Measurements from ENCODE around the gene DCTN1. TPM values are rescaled to one million over a fixed set of nuclear protein-coding genes. Genes with fewer than 3 reads are reported as not detected.
"Not testable (repeated sequence)": the region's sequence is repeated elsewhere in the genome, so short reads cannot be mapped to it uniquely, and the experiment has no call there.

The DCTN1 gene
- total RNA-seq, 6 donors from 2014 or later: 106 to 260 (median 147) TPM

DNA sequence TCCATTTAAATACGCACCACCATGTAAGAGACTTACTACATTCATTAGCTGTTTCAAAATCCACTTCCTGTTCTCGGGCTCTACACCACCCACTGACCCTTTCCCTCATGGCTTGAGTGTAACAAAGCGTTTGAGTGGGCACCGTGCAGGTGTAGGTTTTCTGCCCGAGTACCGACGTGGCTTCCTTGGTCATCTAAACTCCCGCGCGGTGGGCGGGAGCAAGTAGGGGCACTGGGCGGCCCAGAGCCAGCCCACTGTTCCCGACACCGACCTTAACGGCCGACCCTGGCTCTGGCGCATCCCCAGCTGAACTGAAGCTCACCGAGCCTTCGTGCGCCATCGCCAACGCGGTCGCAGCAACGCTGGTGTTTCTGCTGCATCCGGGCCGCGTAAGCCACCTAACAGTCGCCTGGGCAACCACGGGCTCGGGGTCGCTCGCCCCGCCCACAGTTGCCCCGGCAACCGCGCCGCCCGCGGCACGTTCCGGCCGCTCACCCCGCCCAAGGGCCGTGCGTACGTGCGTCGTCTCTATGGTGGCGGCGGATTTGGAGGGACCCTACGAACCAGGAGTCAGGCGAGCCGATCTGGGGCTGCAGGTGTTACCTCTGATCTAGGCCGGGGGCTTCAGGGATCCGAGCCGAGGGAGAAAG lies 41.2 kb upstream of the DCTN1 start, which contains the start of the genes C2orf81 and WDR54:
Gene C2orf81, minus strand, starts transcription at position 399 of the 650 bp plus-strand sequence. Its CDS starts 59 bp downstream, at position 340.
Gene WDR54, plus strand, starts transcription at position 510 of the 650 bp plus-strand sequence. CDS start 424 bp downstream, outside the sequence.
- WGBS, 2 donors: 1% methylated on average over 33 to 44 of the region's 57 CpGs
- TF ChIP-seq, protein P1, sequence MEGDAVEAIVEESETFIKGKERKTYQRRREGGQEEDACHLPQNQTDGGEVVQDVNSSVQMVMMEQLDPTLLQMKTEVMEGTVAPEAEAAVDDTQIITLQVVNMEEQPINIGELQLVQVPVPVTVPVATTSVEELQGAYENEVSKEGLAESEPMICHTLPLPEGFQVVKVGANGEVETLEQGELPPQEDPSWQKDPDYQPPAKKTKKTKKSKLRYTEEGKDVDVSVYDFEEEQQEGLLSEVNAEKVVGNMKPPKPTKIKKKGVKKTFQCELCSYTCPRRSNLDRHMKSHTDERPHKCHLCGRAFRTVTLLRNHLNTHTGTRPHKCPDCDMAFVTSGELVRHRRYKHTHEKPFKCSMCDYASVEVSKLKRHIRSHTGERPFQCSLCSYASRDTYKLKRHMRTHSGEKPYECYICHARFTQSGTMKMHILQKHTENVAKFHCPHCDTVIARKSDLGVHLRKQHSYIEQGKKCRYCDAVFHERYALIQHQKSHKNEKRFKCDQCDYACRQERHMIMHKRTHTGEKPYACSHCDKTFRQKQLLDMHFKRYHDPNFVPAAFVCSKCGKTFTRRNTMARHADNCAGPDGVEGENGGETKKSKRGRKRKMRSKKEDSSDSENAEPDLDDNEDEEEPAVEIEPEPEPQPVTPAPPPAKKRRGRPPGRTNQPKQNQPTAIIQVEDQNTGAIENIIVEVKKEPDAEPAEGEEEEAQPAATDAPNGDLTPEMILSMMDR (IDR thresholded peaks at IDR 0.05): no peak
- TF ChIP-seq POLR2A (IDR thresholded peaks at IDR 0.05): peak in 3 of 4 donors; percentile 24 to 64 (median 28)
- TF ChIP-seq POLR2AphosphoS5 (IDR thresholded peaks at IDR 0.05): peak; percentile 39 to 55
- TF ChIP-seq EP300 (IDR thresholded peaks at IDR 0.05): no peak

GRCh38 chr2:74420443-74421103 lies 40.5 kb upstream of the DCTN1 start:
- not testable (repeated sequence) for DNase-seq; ATAC-seq (ENCODE audit: low FRiP score in 2 of 2); H3K27me3 ChIP-seq; H3K36me3 ChIP-seq; H3K9me3 ChIP-seq
- peaks cover 6 to 18% (median 16%) of the 10 kb centered on the region in 4 donors for H3K4me1 ChIP-seq
- H3K27ac ChIP-seq: peak overlapping the region in 2 of 4 donors; percentile 43 to 62
- peak overlapping the region in 3 of 4 donors; percentile 67 to 89 (median 79) for H3K4me3 ChIP-seq
- WGBS, 2 donors: 73 to 76% methylated on average over 19 of the region's 19 CpGs

More for the DNA sequence above, 41.2 kb upstream of the DCTN1 start, which contains the start of the genes C2orf81 and WDR54:
- no peaks in the 10 kb centered on the region for H3K9me3 ChIP-seq
- H3K36me3 ChIP-seq: peaks cover 0 to 14% (median 5%) of the 10 kb centered on the region in 4 donors
- peak; percentile 93 to 98 for ATAC-seq (ENCODE audit: low FRiP score in 2 of 2)
- peak within 1 kb of the TSS; percentile 37 to 65 (median 52) for H3K27ac ChIP-seq
- peak; percentile 90 to 99 for DNase-seq
- no peaks in the 10 kb centered on the region for H3K27me3 ChIP-seq
- H3K4me1 ChIP-seq: peaks cover 6 to 15% (median 12%) of the 10 kb centered on the region in 4 donors
- H3K4me3 ChIP-seq: peak within 1 kb of the TSS; percentile 65 to 89 (median 73)

DNA sequence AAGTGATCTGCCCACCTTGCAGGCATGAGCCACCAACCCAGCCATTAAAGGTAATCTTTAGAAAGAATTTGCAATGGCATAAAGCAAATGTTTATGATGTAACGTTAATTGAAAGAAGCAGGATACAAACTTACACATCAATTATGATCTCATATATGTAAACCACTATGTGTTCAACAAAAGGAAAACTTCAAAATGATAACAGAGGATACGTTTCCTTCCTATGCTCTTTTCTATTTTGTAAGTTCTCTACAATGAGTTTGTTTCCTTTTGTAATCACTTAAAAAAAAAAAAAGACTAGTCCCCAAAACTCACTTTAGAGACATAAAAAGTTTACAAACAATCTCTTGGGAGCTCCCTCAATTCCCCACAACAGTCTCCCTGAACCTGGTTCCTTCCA lies 39.9 kb upstream of the DCTN1 start:
- no peak for TF ChIP-seq POLR2AphosphoS5 (IDR thresholded peaks at IDR 0.05)
- Histone ChIP-seq H3K27ac (no peak overlapping the region), H3K27me3 (no peaks in the 10 kb centered on the region), H3K4me3 (no peak overlapping the region), H3K36me3 (peaks cover 0 to 2% (median 0%) of the 10 kb centered on the region in 4 donors), H3K4me1 (peaks cover 7 to 24% (median 22%) of the 10 kb centered on the region in 4 donors), H3K9me3 (no peaks in the 10 kb centered on the region)
- no peak for DNase-seq
- no peak for ATAC-seq (ENCODE audit: low FRiP score in 2 of 2)
- WGBS, 2 donors: 72 to 76% methylated on average over 2 of the region's 2 CpGs

DNA sequence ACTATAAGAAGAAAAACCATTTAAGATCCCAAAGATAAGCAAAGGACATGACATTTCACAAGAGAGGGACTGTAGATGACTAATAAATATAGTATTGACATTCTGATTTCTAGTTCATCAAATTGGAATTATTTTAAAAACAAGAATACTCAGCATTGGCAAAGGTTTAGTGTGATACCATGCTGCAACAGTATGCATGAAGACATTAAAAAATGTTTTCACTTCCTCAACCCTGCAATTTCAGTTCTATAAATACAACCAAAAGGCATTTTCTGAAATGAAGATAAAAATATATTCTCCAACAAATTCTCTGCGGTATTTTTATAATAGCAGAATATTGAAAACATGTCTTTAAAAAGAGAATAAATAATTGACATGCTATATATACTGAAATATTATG lies 39.2 kb upstream of the DCTN1 start:
- Histone ChIP-seq H3K27me3 (no peaks in the 10 kb centered on the region), H3K36me3 (no peaks in the 10 kb centered on the region), H3K4me3 (no peak overlapping the region), H3K9me3 (no peaks in the 10 kb centered on the region), H3K4me1 (peaks cover 14 to 30% (median 29%) of the 10 kb centered on the region in 4 donors), H3K27ac (no peak overlapping the region)
- WGBS, 2 donors: 72 to 79% methylated on average over 1 of the region's 1 CpG
- TF ChIP-seq, protein P1 (IDR thresholded peaks at IDR 0.05): no peak
- TF ChIP-seq EP300 (IDR thresholded peaks at IDR 0.05) (no peak), POLR2A (IDR thresholded peaks at IDR 0.05) (no peak), POLR2AphosphoS5 (IDR thresholded peaks at IDR 0.05) (no peak)
- ATAC-seq (ENCODE audit: low FRiP score in 2 of 2) (no peak), DNase-seq (no peak)

DNA sequence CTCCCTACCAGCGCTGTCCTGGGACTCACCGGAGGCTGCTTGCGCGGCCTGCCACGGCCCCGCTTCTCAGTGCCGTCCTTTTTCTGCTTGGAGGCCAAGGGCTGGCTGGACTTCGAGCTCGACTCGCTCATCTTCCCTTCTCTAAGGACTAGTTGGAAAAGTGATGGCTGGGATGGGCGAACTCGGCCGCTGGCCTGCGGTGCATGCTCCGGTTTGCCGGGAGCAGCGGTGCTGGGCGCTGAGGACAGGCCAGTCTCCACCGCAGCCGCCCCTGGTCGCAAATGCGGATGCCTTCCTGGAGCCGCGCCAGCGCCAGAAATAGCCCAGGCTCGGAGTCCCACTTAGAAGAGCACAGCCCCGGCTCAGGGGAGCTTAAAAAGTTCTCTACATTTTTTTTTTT lies 38.2 kb upstream of the DCTN1 start:
- Histone ChIP-seq H3K4me3 (no peak overlapping the region), H3K27me3 (no peaks in the 10 kb centered on the region), H3K27ac (no peak overlapping the region), H3K36me3 (no peaks in the 10 kb centered on the region), H3K9me3 (no peaks in the 10 kb centered on the region), H3K4me1 (peaks cover 16 to 35% (median 33%) of the 10 kb centered on the region in 4 donors)
- no peak for ATAC-seq (ENCODE audit: low FRiP score in 2 of 2)
- DNase-seq: peak in 1 of 2 donors; percentile 83
- WGBS, 2 donors: 74 to 87% methylated on average over 19 to 27 of the region's 27 CpGs
- TF ChIP-seq POLR2AphosphoS5 (IDR thresholded peaks at IDR 0.05) (no peak), EP300 (IDR thresholded peaks at IDR 0.05) (no peak), POLR2A (IDR thresholded peaks at IDR 0.05) (no peak)
- TF ChIP-seq, protein P1 (IDR thresholded peaks at IDR 0.05): no peak
